NCI-H1930 (cell line): ENCODE measurements around the gene PLB1.
"Not testable (repeated sequence)": the region's sequence is repeated elsewhere in the genome, so short reads cannot be mapped to it uniquely, and the experiment has no call there.

ENCODE experiments used
- DNase-seq, 2 experiments: peaks; one replicate each; lab custom pipeline; 2025; lab: John Stamatoyannopoulos, UW

The PLB1 gene

GRCh38 chr2:28465148-28465885 lies 30.5 kb upstream of the PLB1 start:
- DNase-seq = no peak

DNA sequence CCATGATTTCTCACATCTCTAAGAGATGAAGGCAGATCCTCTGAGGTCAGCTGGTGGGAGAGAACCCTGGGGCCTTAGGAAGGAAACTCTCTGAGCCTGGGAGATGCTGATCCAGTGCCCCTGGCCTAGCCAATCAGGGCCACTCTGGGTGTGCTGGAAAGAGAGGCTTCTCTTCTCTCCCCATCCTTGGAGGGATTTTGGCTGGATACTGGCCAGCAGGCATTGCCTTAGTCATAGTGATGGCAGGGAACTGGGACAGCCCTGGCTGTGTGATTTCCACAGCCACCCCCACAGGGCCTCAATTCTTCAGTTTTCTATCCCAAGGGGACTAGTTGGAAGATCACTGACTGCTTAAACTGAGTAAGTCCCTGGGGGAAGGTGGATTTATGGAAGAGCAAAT lies 26.6 kb upstream of the PLB1 start:
- no peak for DNase-seq

- DNase-seq = no peak
Observed at GRCh38 chr2:28469947-28470535, 25.8 kb upstream of the PLB1 start.

- no peak for DNase-seq
Observed at GRCh38 chr2:28470759-28471158, 25.1 kb upstream of the PLB1 start.

- no peak for DNase-seq
Observed at GRCh38 chr2:28471214-28471613, 24.6 kb upstream of the PLB1 start.

DNA sequence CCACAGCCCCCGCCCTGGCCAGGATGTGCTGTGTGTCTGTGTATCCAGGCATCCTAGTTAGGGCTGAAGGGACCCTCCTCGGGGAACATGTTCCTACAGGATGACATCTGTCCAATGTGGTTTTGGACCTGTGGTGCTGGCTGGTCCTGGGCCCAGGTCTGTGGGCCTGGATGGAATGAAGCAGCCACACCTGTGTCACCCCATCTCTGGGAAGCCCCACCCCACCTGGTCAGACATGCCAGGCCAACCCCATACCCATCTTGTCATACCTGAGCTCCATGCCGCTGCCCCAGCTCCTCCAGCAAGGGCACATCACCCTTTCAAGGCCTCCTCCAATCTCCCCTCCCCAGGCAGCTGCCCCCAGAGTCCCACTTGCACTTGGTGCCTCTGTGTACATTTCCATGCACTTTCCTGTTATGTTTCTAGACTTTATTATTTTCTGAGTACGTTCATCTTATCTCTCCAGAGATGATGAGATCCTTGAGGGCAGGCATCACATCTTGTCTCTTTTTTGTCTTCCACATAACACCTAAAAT lies 24.1 kb upstream of the PLB1 start:
- no peak for DNase-seq

DNA sequence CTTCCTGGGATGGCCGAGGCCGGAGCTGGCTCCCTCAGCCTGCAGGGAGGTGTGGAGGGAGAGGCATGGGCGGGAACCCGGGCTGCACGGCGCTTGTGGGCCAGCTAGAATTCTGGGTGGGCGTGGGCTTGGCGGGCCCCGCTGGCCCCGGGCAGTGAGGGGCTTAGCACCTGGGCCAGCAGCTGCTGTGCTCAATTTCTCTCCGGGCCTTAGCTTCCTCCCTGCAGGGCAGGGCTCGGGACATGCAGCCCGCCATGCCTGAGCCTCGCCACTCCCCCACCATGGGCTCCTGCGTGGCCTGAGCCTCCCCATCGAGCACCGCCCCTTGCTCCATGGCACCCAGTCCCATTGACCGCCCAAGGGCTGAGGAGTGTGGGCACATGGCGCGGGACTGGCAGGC lies 23.2 kb upstream of the PLB1 start:
- DNase-seq = not testable (repeated sequence)

GRCh38 chr2:28475088-28475595 lies 20.7 kb upstream of the PLB1 start:
- DNase-seq = no peak

GRCh38 chr2:28477087-28477486 lies 18.8 kb upstream of the PLB1 start:
- no peak for DNase-seq

DNA sequence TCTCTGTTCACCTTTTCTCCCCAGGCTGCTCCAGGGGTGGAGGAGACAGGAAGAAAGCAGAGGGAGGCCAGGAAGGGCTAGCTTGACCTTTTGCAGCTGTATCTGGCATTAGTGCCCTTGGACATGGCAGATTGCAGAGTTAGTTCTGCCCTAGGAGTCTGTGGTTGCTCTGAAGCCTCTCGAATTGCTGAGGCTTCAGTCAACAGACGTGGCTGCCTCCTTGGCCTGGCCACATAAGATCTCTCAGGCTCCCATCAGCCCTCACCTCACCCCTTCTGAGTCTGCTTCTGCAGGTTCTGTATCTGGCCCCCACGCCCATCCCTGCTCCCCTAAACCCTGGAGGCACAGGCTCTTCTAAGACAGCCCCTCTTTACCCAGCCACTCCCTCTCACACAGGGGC lies 18.2 kb upstream of the PLB1 start:
- no peak for DNase-seq

DNA sequence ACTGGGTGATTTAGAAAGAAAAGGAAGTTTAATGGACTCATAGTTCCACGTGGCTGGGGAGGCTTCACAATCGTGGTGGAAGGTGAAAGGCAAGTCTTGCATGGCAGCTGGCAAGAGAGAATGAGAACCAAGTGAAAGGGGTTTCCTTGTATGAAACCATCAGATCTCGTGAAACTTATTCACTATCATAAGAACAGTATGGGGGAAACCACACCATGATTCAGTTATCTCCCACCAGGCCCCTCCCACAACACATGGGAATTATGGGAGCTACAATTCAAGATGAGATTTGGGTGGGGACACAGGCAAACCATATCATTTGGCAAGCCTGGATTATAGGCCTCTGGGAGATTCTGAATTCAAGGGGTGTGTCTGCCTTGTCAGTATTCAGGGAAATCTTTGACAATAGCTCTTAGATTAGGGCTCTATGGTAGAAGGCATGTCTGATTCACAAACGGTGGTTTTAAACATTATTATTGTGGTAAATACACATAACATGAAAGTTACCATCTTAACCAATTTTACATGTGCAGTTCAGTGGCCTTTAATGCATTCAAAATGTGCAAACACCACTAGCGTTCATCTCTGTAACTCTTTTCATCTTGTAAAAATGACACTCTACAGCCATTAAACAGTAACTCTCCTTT lies 15.3 kb upstream of the PLB1 start:
- no peak for DNase-seq

- DNase-seq = no peak
Observed at GRCh38 chr2:28481905-28482304, 14.0 kb upstream of the PLB1 start.

DNA sequence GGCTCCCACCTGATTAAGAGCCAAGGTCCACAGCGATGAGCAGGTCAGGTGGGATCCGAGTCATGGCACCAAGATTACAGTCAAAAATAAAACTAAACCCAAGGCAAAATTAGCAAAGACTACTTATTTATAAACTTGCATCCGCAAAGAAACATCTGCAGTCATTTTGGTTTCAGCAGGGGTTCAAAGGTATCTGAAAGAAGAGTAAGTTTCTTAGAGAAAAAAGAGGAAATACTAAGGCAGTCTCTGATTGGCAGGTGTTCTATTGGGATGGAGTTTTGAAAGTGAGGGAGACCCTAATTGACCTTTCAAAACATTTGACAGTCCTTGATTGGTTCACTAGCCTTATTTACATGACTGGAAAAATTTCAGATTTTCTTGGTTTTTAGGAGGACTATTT lies 11.0 kb upstream of the PLB1 start:
- no peak for DNase-seq

- no peak for DNase-seq
Observed at GRCh38 chr2:28486526-28486925, 9.3 kb upstream of the PLB1 start.

DNA sequence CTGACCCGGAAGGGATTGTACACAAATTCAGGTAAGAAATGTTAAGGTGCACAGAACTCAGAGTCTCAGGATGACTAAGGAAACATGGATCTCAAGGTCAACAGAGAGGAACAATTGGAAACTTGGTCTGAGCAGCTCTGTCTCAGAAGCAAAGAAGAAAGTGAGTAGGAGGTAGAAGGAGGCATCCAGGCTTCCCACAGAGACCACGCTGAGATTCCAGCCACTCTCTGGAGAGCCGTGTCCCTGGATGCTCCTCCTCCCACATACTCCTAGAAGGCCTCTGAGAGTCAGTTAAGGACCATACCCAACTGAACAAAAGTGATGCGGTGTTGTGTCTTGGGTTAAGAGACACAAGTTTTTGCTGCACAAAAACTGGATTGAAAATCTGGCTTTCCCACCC lies 8.6 kb upstream of the PLB1 start:
- no peak for DNase-seq

- DNase-seq = no peak
Observed at GRCh38 chr2:28488083-28488830, 7.6 kb upstream of the PLB1 start.

GRCh38 chr2:28488858-28489575 lies 6.8 kb upstream of the PLB1 start:
- no peak for DNase-seq

GRCh38 chr2:28490558-28490957 lies 5.3 kb upstream of the PLB1 start:
- DNase-seq = no peak

- no peak for DNase-seq
Observed at GRCh38 chr2:28492282-28492681, 3.6 kb upstream of the PLB1 start.

DNA sequence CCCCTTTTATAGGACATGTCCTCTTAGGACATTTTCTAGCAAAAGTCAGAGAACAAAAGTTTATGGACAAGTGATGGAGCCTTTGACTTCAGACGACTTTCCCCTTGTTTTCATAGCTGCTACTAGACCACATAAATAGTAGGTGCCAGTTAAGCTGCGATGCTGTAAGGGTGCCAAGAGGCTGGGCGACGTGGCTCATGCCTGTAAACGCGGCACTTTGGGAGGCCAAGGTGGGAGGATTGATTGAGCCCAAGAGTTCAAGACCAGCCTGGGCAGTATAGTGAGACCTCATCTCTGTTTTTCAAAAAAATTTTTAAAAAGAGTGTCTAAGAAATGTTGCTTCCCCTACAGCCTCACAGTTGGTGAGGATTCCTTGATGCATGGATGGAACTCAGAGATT lies 2.2 kb upstream of the PLB1 start:
- no peak for DNase-seq

DNA sequence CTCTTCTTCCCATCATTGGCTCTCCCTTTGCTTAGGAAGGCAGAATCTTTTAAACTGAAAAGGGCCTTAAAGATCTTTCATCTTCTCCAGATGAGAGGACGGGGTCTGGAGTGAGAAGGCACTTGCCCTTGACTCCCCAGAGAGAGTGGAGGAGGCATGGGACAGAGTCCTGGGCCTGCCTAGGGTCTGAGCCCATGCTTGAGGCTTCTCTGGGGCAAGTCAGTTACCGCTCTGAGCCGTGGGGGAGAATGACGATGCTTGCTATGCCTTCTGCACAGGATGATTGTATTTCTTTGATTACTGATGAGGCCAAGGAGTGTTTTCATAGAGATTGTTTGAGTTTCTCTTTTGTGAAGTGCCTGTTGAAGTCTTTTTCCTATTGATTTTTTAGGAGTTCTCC lies 921 bp downstream of the PLB1 start:
- no peak for DNase-seq

GRCh38 chr2:28497206-28497605 lies 1.3 kb downstream of the PLB1 start:
- DNase-seq = no peak
